Measurements from ENCODE around the gene ADRM1.

The ADRM1 gene

GRCh38 chr20:62325172-62325905 lies 22.5 kb downstream of the ADRM1 start:
- no peak for DNase-seq (ENCODE audit: low read depth)

- no peak for DNase-seq (ENCODE audit: low read depth)
Observed at GRCh38 chr20:62326559-62326958, 23.8 kb downstream of the ADRM1 start.

GRCh38 chr20:62326959-62327725 lies 24.3 kb downstream of the ADRM1 start:
- DNase-seq (ENCODE audit: low read depth) = no peak

- DNase-seq (ENCODE audit: low read depth) = no peak
Observed at GRCh38 chr20:62327726-62328495, 25.1 kb downstream of the ADRM1 start.

GRCh38 chr20:62328684-62329388 lies 26.0 kb downstream of the ADRM1 start:
- no peak for DNase-seq (ENCODE audit: low read depth)

- DNase-seq (ENCODE audit: low read depth) = no peak
Observed at GRCh38 chr20:62329389-62330377, 26.9 kb downstream of the ADRM1 start.

GRCh38 chr20:62330576-62331317 lies 27.9 kb downstream of the ADRM1 start:
- DNase-seq (ENCODE audit: low read depth) = no peak

GRCh38 chr20:62331347-62331746 lies 28.6 kb downstream of the ADRM1 start:
- DNase-seq (ENCODE audit: low read depth) = no peak

GRCh38 chr20:62332421-62332820 lies 29.6 kb downstream of the ADRM1 start:
- no peak for DNase-seq (ENCODE audit: low read depth)

- no peak for DNase-seq (ENCODE audit: low read depth)
Observed at GRCh38 chr20:62332989-62333819, 30.4 kb downstream of the ADRM1 start.

GRCh38 chr20:62333820-62334595 lies 31.2 kb downstream of the ADRM1 start:
- no peak for DNase-seq (ENCODE audit: low read depth)

GRCh38 chr20:62334881-62335280 lies 32.1 kb downstream of the ADRM1 start:
- no peak for DNase-seq (ENCODE audit: low read depth)

- DNase-seq (ENCODE audit: low read depth) = no peak
Observed at GRCh38 chr20:62335532-62335931, 32.7 kb downstream of the ADRM1 start.

- no peak for DNase-seq (ENCODE audit: low read depth)
Observed at GRCh38 chr20:62336329-62336728, 33.5 kb downstream of the ADRM1 start.

GRCh38 chr20:62336775-62337557 lies 34.2 kb downstream of the ADRM1 start:
- no peak for DNase-seq (ENCODE audit: low read depth)

- DNase-seq (ENCODE audit: low read depth) = no peak
Observed at GRCh38 chr20:62337558-62338293, 34.9 kb downstream of the ADRM1 start.

- DNase-seq (ENCODE audit: low read depth) = no peak
Observed at GRCh38 chr20:62338294-62338620, 35.5 kb downstream of the ADRM1 start.

All from CMK (cell line).